GM19025 (cell line): ENCODE results near the gene PEPD.

Source experiments
- ATAC-seq: cut with Tn5 transposase; IDR thresholded peaks from one replicate; pipeline ENCODE4 v1.9.1; 2021; ENCODE audit warnings: mild to moderate bottlenecking, low read depth, moderate library complexity; ENCODE audit not compliant: unreplicated experiment

Gene PEPD

GRCh38 chr19:33513424-33513823 lies 8.2 kb downstream of the PEPD start:
- ATAC-seq, result no peak

GRCh38 chr19:33512580-33513137 lies 8.9 kb downstream of the PEPD start:
- no peak for ATAC-seq

- no peak for ATAC-seq
Measured at GRCh38 chr19:33512021-33512420, 9.6 kb downstream of the PEPD start.

GRCh38 chr19:33511346-33511745 lies 10.2 kb downstream of the PEPD start:
- no peak for ATAC-seq

- no peak for ATAC-seq
Measured at GRCh38 chr19:33510462-33511194, 11.0 kb downstream of the PEPD start.

- no peak for ATAC-seq
Measured at GRCh38 chr19:33509774-33510173, 11.8 kb downstream of the PEPD start.

GRCh38 chr19:33508941-33509614 lies 12.5 kb downstream of the PEPD start:
- no peak for ATAC-seq

- no peak for ATAC-seq
Measured at GRCh38 chr19:33508431-33508830, 13.2 kb downstream of the PEPD start.

- no peak for ATAC-seq
Measured at GRCh38 chr19:33508009-33508408, 13.6 kb downstream of the PEPD start.

- ATAC-seq, result no peak
Measured at GRCh38 chr19:33507021-33507956, 14.3 kb downstream of the PEPD start.

- no peak for ATAC-seq
Measured at GRCh38 chr19:33506498-33506897, 15.1 kb downstream of the PEPD start.

- ATAC-seq, result no peak
Measured at GRCh38 chr19:33505823-33506222, 15.8 kb downstream of the PEPD start.

GRCh38 chr19:33505148-33505547 lies 16.4 kb downstream of the PEPD start:
- no peak for ATAC-seq

GRCh38 chr19:33504058-33504444 lies 17.5 kb downstream of the PEPD start:
- no peak for ATAC-seq

GRCh38 chr19:33503433-33504057 lies 18.0 kb downstream of the PEPD start:
- ATAC-seq, result no peak

- ATAC-seq, result no peak
Measured at GRCh38 chr19:33503030-33503429, 18.6 kb downstream of the PEPD start.

- no peak for ATAC-seq
Measured at GRCh38 chr19:33502521-33502920, 19.1 kb downstream of the PEPD start.

- ATAC-seq, result no peak
Measured at GRCh38 chr19:33501693-33502356, 19.8 kb downstream of the PEPD start.

- no peak for ATAC-seq
Measured at GRCh38 chr19:33500991-33501390, 20.6 kb downstream of the PEPD start.

- ATAC-seq, result no peak
Measured at GRCh38 chr19:33500586-33500985, 21.0 kb downstream of the PEPD start.
